Measurements from ENCODE around the gene KLRF2.

DNA sequence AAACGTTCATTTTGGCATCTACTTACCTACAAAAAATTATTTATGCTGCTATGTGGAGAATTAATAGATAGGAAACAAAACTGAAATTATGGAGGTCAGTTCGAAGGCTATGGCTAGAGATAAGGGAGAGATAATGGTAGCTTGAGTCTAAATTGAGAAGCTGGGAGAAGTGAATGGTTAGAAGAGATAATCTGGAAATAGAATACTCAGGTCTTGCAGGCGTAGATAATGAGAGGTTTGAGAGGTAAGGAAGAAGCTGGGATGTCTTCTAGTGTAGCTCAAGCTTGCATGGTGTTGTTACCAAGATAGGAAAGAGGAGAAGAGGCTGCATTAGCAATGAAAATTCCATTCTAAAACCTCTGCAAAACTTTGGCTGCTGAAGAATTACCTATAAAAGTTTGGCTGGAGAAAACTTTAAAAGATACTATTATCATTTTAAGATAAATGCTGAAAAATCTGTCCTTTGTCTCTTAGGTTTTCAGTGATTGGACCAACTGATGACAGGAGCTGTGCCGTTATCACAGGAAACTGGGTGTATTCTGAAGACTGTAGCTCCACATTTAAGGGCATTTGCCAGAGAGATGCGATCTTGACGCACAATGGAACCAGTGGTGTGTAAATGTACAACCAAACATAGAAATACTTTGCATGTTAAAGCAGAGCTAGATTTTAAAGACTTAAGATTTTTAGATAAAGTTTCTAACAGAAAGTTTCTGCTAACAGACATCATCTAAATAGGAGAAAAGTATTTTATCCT lies 14.1 kb downstream of the KLRF2 start:
- no peak for TF ChIP-seq MAX (IDR thresholded peaks at IDR 0.05)
- TF ChIP-seq TP53 (CRISPR knock-in tag; IDR thresholded peaks at IDR 0.05): no peak
- TF ChIP-seq CTCF (IDR thresholded peaks at IDR 0.05): no peak
- no peak for TF ChIP-seq KDM5A (IDR thresholded peaks at IDR 0.05)
- TF ChIP-seq POLR2A (IDR thresholded peaks at IDR 0.05; ENCODE audit: low read length): no peak
- no peak for TF ChIP-seq RFX5 (IDR thresholded peaks at IDR 0.05)
- no peak for TF ChIP-seq ZFP36 (IDR thresholded peaks at IDR 0.05; ENCODE audit: borderline replicate concordance, partially characterized antibody)
- TF ChIP-seq EP300 (IDR thresholded peaks at IDR 0.05): no peak
- TF ChIP-seq PHF8 (IDR thresholded peaks at IDR 0.05; ENCODE audit: borderline replicate concordance, low read depth): no peak
- TF ChIP-seq BHLHE40 (IDR thresholded peaks at IDR 0.05; ENCODE audit: low read depth, low read length): no peak
